NCI-H526 (cell line): ENCODE measurements around the gene PHF14.
A peak's percentile ranks its signal among the peaks of the same experiment; 100 is the strongest.
"Not testable (repeated sequence)": the region's sequence is repeated elsewhere in the genome, so short reads cannot be mapped to it uniquely, and the experiment has no call there.

Experiments
- DNase-seq, 2 experiments: peaks; one replicate each; lab custom pipeline; 2025; lab: John Stamatoyannopoulos, UW

The PHF14 gene, protein sequence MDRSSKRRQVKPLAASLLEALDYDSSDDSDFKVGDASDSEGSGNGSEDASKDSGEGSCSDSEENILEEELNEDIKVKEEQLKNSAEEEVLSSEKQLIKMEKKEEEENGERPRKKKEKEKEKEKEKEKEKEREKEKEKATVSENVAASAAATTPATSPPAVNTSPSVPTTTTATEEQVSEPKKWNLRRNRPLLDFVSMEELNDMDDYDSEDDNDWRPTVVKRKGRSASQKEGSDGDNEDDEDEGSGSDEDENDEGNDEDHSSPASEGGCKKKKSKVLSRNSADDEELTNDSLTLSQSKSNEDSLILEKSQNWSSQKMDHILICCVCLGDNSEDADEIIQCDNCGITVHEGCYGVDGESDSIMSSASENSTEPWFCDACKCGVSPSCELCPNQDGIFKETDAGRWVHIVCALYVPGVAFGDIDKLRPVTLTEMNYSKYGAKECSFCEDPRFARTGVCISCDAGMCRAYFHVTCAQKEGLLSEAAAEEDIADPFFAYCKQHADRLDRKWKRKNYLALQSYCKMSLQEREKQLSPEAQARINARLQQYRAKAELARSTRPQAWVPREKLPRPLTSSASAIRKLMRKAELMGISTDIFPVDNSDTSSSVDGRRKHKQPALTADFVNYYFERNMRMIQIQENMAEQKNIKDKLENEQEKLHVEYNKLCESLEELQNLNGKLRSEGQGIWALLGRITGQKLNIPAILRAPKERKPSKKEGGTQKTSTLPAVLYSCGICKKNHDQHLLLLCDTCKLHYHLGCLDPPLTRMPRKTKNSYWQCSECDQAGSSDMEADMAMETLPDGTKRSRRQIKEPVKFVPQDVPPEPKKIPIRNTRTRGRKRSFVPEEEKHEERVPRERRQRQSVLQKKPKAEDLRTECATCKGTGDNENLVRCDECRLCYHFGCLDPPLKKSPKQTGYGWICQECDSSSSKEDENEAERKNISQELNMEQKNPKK

DNA sequence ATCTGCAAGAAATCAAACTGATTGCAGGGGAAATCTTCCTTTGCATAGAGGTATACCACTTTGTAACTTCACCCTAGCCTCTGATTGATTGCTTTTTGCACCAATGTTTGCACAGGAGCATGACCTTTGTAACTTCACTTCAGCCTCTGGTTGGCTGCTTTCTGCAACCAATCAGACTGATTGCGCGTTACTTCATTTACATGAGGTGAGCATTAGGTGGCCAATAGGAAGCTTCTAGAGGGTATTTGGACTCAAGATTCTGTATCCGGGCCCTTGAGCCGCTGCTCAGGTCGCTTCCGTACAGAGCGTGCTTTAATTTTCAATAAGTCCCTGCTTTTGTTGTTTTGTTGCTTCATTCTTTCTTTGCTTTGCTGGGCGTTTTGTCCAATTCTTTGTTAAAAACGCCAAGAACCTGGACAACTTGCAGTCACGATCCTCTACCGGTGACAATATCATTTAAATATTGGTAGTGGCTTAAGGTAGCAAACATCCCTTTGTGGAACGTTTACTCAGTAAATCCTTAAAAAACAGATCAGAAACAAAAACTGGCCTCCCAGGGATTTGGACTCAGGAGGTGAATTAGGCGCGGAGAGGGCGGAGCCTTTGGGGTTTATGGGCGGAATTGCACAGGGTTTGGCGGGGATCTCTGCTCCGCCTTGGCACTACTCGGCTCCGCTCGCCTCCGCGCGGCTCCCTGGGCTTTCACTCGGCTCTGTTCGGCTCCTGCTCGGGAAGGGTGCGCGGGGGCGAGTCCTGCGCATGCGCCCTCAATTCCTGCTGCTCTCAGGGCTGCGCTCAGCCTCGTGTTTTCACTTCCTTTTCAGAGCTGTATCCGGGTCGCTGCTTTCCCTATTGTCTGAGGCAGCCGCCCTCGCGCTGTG, at the start of gene PHF14:
TSS of gene PHF14 (plus strand) at position 812 of the 881 bp plus-strand sequence. CDS start 452 bp downstream, outside the sequence.
- DNase-seq: peak; percentile 93 to 98

DNA sequence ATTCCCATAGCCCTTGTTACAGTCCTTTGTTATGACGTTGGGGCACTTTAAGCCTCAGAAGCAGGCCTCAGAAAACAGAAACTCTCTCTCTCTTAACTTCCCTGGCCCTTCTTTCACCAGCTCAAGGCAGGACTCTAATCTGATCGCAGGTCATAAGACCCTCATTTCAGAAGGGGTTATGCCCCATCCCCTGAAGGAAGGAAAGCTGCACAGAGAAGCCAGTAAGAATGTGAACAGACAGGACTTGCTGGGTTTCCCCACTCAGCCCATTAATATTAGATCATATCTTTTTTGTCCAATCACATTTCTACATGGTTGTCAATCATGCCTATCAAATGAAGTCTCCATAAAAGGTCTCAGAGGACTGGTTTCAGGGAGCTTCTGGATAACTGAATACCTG, 49.3 kb upstream of the PHF14 start:
- no peak for DNase-seq

DNA sequence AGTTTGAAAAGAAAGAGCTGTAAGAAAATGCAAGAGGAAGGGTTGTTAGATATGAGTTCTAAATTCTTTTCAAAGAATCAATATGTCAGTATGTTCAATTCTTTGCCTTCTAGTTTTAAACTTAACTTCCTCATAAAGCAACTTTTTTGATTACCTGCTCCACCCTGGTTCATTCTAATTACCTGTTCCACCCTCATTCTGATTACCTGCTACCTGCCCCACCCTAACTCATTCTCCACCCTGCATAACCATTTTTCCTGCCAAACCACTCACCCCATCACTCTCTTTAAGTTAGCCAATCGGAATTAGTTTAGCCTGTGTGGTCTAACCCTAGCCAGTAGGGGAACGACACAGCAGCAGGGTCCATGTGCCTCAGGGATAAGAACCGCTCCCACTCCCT, 45.5 kb upstream of the PHF14 start:
- DNase-seq: not testable (repeated sequence)

DNA sequence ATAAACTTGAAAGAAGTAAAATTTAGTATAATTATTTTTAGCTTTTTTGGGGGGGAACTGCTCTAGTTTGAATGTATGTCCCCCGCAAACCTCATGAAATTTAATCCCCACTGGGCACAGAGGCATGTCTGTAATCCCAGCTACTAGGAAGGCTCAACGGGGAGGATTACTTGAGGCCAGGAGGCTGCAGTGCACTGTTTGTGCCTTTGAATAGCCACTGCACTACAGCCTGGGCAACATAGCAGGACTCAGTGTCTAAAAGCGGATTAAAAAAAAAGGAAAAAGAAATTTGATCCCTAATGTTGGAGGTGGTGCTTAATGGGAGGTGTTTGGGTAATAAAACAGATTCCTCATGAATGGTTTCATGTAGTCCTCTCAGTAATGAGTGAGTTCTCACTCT, 43.1 kb upstream of the PHF14 start:
- no peak for DNase-seq

DNA sequence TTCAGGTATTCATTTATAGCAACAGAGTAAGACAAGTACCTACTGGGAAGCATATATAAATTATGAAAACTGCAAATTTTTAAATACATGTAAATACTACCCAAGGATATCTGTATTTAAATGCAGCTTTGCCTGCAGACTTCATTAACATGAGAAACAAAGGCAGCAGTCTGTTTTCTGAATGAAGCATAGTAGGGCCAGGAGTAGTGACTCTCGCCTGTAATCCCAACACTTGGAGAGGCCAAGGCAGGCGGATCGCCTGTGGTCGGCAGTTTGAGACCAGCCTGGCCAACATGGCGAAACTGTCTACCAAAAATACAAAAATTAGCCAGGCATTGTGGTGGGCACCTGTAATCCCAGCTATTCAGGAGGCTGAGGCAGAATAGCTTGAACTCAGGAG, 42.5 kb upstream of the PHF14 start:
- peak in 1 of 2 experiments; percentile 8 for DNase-seq

DNA sequence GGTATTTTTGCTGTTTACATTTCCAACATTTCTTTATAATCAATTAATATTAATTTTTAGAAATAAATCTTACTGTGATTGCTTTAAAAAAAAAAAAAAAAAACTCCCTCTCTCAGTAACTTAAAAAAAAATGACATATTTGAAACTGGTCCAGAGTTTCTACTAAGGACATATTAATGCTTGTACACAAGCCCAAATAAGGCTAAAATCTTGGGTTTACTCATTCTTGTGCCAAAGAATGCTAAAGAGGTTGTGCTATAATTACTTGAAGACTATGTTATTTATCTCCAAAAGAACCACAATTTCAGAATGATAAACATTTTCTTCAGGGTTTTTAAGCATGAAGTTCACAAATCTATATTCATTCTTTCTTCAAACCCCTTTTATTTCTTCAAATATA, 39.4 kb upstream of the PHF14 start:
- no peak for DNase-seq

DNA sequence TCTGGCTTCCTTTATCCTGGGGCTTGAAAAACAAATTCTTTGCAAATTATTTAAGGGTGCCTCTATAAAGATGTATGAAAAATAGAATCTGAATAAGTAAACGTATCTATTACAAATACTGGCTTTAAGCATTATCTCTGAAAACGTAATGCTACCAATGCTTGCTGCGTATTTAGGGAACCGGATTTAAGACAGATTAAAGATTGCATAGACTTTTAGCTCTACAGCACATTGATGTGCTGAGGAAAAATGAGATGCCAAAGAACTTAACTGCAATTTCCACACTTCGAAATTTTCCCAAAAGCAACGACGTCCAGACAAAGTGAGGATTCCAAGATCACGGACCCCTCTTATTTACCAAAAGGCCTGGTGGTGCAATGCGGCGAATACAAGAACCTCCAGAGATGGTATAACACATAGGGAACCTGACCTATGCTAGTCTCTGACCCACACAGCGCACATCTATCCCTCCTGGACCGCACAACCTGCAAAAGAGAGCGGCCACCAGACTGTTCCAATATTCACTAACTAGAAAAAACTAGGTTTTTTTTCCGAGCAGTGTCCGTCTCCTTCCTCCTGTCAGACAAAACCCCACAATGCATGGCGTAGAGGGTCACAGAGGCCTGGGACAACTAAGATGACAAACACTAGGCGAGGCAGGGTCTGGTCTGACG, 34.3 kb upstream of the PHF14 start:
- DNase-seq: peak in 1 of 2 experiments; percentile 56

DNA sequence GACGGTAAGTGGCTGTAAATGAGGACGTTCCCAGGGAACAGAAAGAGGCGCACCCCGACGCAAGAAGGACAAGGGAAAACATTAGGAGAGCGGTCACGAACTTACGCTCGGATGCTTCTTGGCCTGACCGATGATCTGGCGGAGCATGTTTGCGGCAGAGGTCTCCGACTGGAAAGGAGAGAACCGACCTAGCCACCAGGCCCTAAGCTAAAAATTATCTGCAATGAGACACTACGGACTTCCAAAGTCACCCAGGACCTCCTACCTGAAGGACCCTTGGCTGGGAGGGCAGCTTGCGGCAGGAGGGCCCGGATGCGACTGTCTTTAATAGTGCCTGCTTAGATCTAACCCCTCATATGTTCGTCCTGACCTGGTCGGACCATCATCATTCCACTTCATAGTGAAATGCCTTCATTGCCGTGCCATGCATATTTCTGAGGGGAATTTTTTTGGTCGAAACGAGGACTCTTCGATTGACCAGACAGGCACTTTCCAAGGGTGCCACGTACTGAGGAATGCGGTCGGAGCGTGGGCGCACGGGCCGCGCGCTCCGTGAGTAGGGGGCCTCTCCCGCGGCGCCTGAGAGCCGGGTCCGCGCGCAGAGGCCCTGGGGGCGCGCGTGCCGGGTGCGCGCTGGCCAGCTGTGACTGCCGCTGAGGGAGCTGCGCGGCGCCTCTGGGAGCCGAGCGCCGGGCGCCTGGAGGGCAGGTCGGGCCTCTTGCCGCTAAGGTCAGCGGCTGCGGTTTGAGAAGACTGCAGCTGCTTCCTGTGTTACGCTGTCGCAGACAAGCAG, 33.6 kb upstream of the PHF14 start:
- peak; percentile 92 to 96 for DNase-seq

DNA sequence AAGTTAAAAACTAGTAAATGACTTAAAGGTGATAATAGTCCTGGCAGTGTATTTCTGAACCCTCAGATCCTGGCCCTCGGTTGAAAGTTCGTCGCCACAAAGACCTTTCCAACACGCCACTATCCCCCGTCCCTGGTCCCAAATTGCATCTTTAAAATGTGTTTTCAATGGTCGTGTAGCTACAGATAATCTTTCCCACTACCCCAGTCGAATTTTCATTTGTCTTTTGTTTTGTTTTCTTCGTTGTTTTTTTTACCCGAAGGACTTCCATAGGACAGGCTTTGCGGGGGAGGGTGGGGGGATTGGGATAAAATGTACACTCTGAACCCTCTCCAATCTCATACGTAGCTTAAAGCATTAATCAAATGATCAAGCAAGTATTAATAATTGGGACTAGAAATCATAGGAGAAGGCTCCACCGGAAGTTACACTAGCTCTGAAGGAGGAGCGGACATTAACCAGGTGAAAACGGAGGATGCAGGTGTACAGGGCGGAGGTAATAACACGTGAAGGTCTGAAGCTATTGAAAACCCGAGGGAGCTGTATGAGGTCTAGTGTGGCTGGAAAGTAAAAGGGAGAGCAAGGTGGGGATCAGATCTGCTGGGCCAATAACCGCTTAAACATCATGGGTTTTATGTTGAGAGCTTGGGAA, 32.8 kb upstream of the PHF14 start:
- peak; percentile 67 to 68 for DNase-seq

DNA sequence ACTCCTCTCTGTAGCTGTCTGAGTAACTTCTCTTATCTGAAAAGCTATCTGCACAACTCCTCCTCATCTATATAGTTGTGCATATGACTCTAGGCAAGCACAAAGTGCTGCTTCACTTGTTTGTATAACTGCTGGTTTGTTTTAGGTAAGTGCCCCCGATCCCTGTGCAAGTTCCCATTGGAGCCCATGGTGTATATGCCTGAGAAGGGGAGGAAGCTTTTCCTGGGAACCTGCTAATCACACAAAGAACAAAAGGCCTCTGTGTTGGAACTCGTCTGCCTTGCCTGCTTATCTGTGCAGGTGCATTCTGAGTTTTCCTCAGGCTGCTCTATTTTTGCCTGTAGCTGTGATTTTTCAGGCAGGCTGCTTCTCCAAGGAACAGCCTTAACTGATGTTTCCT, 23.2 kb upstream of the PHF14 start:
- peak; percentile 84 to 87 for DNase-seq

DNA sequence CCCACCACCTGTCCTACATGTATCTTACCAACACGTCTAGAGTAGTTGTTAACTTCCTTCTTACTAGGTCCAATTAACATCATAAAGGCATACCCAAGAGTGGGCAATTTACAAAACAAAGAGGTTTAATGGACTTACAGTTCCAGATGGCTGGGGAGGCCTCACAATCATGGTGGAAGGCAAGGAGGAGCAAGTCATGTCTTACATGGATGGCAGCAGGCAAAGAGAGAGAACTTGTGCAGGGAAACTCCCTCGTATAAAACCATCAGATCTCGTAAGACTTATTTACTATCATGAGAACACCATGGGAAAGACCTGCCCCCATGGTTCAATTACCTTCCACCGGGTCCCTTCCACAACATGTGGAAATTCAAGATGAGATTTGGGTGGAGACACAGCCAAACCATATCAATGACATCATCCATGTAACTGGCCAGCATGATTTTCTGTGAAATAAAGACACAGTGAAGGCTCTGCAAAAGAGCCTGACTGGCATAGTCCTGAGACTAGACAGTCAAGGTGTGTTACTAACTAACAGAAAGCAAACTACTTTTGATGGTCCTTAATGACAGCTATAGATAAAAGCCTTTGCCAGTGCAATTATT, 22.6 kb upstream of the PHF14 start:
- not testable (repeated sequence) for DNase-seq

DNA sequence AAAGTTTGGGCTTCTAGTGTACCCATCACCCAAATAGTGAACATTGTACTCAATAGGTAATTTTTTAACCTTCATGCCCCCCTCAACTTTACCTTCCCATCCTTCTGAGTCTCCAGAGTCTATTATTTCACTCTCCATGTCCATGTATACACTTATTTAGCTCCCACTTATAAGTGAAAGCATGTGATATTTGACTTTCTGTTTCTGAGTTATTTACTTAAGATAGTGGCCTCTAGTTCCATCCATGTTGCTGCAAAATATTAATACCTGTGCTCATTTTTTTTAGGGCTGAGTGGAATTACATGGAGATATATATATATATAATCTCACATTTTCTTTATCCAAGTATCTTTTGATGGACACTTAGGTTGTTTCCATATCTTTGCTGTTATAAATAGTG, 21.1 kb upstream of the PHF14 start:
- no peak for DNase-seq

DNA sequence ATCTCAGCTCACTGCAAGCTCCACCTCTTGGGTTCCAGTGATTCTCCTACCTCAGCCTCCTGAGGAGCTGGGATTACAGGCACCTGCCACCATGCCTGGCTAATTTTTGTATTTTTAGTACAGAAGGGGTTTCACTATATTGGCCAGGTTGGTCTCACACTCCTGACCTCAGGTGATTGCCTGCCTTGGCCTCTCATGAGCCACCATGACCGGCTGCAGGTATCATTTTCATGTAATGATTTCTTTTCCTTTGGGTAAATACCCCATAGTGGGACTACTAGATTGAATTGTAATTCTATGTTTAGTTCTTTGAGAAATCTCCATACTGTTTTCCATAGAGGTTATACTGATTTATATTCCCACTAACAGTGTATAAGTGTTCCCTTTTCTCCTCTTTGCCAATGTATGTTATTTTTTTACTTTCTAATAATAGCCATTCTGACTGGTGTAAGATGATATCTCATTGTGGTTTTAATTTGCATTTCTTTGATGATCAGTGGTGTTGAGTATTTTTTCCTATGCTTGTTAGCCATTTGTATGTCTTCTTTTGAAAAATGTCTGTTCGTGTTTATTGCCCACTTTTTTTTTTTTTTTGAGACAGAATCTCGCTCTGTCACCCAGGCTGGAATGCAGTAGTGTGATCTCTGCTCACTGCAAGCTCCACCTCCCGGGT, 20.5 kb upstream of the PHF14 start:
- DNase-seq: peak; percentile 18 to 50

DNA sequence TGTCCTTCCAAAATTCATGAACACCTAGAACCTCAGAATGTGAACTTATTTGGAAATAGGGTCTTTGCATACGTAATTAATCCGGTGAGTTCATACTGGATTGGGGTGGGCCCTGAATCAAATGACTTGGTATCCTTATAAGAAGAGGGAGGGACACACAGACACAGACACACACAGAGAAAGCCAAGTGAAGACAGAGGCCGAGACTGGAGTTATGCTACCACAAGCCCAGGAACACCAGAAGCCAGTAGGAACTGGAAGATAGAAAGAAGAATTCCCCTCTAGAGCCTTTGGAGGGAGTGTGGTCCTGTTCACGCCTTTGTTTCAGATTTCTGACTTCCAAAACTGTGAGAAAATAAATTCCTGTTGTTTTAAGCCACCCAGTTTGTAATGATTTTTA, 17.1 kb upstream of the PHF14 start:
- no peak for DNase-seq

DNA sequence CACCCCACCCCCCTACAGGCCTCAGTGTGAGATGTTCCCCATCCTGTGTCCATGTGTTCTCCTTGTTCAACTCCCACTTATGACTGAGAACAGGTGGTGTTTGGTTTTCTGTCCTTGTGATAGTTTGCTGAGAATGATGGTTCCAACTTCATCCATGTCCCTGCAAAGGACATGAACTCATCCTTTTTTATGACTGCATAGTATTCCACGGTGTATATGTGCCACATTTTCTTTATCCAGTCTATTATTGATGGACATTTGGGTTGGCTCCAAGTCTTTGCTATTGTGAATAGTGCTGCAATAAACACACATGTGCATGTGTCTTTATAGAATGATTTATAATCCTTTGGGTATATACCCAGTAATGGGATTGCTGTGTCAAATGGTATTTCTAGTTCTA, 13.4 kb upstream of the PHF14 start:
- not testable (repeated sequence) for DNase-seq

DNA sequence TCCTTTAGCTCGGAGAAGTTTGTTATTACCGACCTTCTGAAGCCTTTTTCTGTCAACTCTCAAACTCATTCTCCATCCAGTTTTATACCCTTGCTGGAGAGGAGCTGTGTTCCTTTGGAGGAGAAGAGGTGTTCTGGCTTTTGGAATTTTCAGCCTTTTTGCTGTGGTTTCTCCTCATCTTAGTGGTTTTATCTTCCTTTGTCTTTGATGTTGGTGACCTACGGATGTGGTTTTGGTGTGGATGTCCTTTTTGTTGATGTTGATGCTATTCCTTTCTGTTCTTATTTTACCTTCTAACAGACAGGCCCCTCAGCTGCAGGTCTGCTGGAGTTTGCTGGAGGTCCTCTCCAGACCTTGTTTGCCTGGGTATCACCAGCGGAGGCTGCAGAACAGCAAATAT, 8.7 kb upstream of the PHF14 start:
- DNase-seq: not testable (repeated sequence)

DNA sequence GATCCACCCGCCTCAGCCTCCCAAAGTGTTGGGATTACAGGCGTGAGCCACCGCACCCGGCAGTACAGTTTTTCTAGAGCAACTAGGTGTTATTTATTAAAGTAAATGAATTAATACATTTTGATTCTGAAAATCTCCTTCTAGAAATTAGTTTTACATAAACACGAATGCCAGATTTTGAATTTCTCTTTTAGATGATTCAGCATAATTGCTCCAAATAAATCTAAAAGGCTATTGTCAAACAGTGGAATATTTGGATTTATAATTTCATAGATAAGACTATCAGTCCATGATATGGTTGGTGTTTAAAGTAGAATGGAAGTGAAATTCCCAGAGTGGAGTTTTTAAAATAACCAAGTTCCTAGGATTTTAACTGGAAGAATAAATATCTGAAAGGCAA, 1.5 kb upstream of the PHF14 start:
- no peak for DNase-seq

DNA sequence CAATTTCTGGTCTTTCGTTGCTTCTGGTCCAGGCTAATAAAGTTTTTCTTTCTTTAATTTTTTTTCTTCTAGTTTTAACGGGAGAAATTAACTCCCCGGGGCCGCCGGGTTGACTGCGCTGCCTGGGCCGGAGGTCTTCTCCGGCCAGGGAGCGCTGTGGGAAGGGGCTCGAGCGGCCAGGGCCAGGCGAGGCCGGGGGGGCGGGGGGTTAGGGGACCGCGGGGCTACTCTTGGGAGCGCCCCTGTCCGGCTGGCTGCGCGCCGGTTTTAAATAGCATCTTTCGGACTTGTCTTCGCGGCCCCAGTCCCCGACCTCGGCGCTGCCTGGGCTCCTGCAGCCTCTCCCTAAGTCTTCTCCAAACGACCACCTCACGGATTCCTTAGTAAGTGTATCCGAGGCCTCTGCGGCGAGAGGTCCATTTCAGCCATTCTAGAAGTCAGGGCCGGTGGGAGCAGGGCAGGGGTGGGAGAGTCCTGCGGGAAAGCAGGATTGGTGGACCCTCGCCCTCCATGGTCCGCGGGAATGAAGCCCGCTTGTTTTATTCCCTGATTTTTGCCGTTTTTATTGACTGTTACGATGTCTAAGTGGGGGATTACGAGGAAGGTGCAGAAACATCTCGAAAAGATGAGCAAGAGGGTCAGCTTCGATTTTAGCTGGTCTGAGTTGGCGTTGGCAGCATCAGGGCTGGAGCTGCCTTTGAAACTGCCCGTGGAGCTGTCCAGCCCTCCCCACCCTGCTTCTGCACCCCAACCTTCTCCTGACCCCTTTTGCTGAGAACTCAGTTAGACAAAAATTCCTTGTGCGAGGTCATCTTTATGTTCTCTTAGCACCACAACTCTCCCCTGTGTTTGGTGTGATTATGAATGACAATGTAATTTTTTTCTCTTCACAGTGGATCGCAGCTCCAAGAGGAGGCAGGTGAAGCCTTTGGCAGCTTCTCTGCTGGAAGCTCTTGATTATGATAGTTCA, 555 bp downstream of the PHF14 start:
- peak; percentile 9 to 64 for DNase-seq
